ENCODE data around the gene SLC35A4. TPM values are rescaled to one million over a fixed set of nuclear protein-coding genes. Genes with fewer than 3 reads are reported as not detected.
"Not testable (repeated sequence)": the region's sequence is repeated elsewhere in the genome, so short reads cannot be mapped to it uniquely, and the experiment has no call there.

SLC35A4 gene
- polyA plus RNA-seq, 2 donors: 26.2 to 42.3 TPM

GRCh38 chr5:140579188-140579747, 14.6 kb downstream of the SLC35A4 start:
- 94 to 95% methylated on average over 6 of the region's 6 CpGs for WGBS, 2 donors
- not testable (repeated sequence) for H3K4me1 ChIP-seq (ENCODE audit: control insufficient read depth in 2 of 2, insufficient read depth in 2 of 2, low read length in 1 of 2); H3K4me3 ChIP-seq (ENCODE audit: low read depth in 1 of 2, low read length in 2 of 2); H3K27me3 ChIP-seq (ENCODE audit: control insufficient read depth in 1 of 2, insufficient read depth in 2 of 2, low read length in 2 of 2); H3K27ac ChIP-seq (ENCODE audit: low read depth in 2 of 2, low read length in 1 of 2); H3K9me3 ChIP-seq (ENCODE audit: control insufficient read depth in 2 of 2, insufficient read depth in 1 of 2, low read depth in 1 of 2, low read length in 1 of 2); H3K36me3 ChIP-seq (ENCODE audit: control insufficient read depth in 2 of 2, insufficient read depth in 2 of 2, low read length in 1 of 2)

DNA sequence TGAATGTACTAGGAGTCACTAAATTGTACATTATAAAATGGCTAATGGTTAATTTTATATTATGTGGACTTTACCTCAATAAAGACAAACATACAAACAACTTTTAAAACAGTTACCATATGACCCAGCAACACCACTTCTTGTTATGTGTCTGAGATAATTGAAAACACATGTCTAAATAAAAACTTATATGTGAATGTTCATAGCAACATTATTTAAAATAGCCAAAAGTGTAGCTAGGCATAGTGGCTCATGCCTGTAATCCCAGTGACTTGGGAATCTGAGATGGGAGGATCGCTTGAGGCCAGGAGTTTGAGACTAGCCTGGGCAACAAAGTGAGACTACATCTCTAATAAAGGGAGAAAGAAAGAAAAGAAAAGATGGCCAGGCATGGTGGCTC, 22.9 kb downstream of the SLC35A4 start:
- WGBS, 2 donors: 93 to 94% methylated on average over 1 of the region's 1 CpG
- no peaks in the 10 kb centered on the region for H3K9me3 ChIP-seq (ENCODE audit: control insufficient read depth in 2 of 2, insufficient read depth in 1 of 2, low read depth in 1 of 2, low read length in 1 of 2)
- H3K27me3 ChIP-seq (ENCODE audit: control insufficient read depth in 1 of 2, insufficient read depth in 2 of 2, low read length in 2 of 2): no peaks in the 10 kb centered on the region
- no peak overlapping the region for H3K27ac ChIP-seq (ENCODE audit: low read depth in 2 of 2, low read length in 1 of 2)
- H3K36me3 ChIP-seq (ENCODE audit: control insufficient read depth in 2 of 2, insufficient read depth in 2 of 2, low read length in 1 of 2): no peaks in the 10 kb centered on the region
- H3K4me3 ChIP-seq (ENCODE audit: low read depth in 1 of 2, low read length in 2 of 2): no peak overlapping the region
- H3K4me1 ChIP-seq (ENCODE audit: control insufficient read depth in 2 of 2, insufficient read depth in 2 of 2, low read length in 1 of 2): peaks cover 0 to 3% of the 10 kb centered on the region in 2 donors

GRCh38 chr5:140588311-140589070, 23.9 kb downstream of the SLC35A4 start:
- no peaks in the 10 kb centered on the region for H3K36me3 ChIP-seq (ENCODE audit: control insufficient read depth in 2 of 2, insufficient read depth in 2 of 2, low read length in 1 of 2)
- H3K4me1 ChIP-seq (ENCODE audit: control insufficient read depth in 2 of 2, insufficient read depth in 2 of 2, low read length in 1 of 2): peaks cover 0 to 3% of the 10 kb centered on the region in 2 donors
- no peaks in the 10 kb centered on the region for H3K9me3 ChIP-seq (ENCODE audit: control insufficient read depth in 2 of 2, insufficient read depth in 1 of 2, low read depth in 1 of 2, low read length in 1 of 2)
- WGBS, 2 donors: 54 to 61% methylated on average over 5 of the region's 5 CpGs
- H3K27me3 ChIP-seq (ENCODE audit: control insufficient read depth in 1 of 2, insufficient read depth in 2 of 2, low read length in 2 of 2): no peaks in the 10 kb centered on the region
- H3K4me3 ChIP-seq (ENCODE audit: low read depth in 1 of 2, low read length in 2 of 2): no peak overlapping the region
- H3K27ac ChIP-seq (ENCODE audit: low read depth in 2 of 2, low read length in 1 of 2): no peak overlapping the region

GRCh38 chr5:140590861-140591260, 26.2 kb downstream of the SLC35A4 start:
- Histone ChIP-seq H3K27me3 (ENCODE audit: control insufficient read depth in 1 of 2, insufficient read depth in 2 of 2, low read length in 2 of 2) (no peaks in the 10 kb centered on the region), H3K4me1 (ENCODE audit: control insufficient read depth in 2 of 2, insufficient read depth in 2 of 2, low read length in 1 of 2) (peaks cover 0 to 3% of the 10 kb centered on the region in 2 donors), H3K4me3 (ENCODE audit: low read depth in 1 of 2, low read length in 2 of 2) (no peak overlapping the region), H3K27ac (ENCODE audit: low read depth in 2 of 2, low read length in 1 of 2) (no peak overlapping the region), H3K9me3 (ENCODE audit: control insufficient read depth in 2 of 2, insufficient read depth in 1 of 2, low read depth in 1 of 2, low read length in 1 of 2) (no peaks in the 10 kb centered on the region), H3K36me3 (ENCODE audit: control insufficient read depth in 2 of 2, insufficient read depth in 2 of 2, low read length in 1 of 2) (no peaks in the 10 kb centered on the region)
- 74 to 75% methylated on average over 7 of the region's 7 CpGs for whole genome bisulfite sequencing, 2 donors

DNA sequence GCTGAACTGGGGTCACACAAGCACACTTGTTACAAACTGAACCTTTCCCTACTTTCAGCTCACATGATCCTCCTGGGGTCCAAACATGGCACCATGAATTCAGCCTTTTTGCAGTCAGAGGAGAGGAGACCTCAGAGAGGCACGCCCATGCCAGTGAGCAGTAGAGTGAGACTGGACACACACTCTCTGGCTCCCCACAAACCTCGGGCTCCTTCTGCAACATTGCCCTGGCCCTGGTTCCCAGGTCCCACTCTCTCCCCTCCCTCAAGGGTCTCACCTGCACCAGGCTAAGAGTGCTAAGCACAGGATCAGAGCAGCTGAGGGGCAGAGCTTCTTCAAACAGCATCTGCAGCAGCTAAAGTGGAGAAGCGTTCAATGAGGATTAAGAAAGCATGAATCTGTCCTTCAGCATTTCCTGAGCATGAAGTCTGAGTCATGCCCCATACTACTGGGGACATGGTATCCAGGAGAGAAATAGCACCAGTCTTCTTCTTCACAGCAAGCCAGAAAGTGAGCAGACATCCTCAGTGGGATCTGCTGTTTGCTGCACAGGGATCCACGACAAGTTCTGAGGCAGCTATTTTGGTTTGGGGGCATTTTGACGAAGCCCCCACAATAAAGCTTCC, 27.2 kb downstream of the SLC35A4 start:
- Histone ChIP-seq H3K27ac (ENCODE audit: low read depth in 2 of 2, low read length in 1 of 2) (peak overlapping the region in 1 of 2 donors; percentile 14), H3K4me1 (ENCODE audit: control insufficient read depth in 2 of 2, insufficient read depth in 2 of 2, low read length in 1 of 2) (peaks cover 0 to 3% of the 10 kb centered on the region in 2 donors), H3K9me3 (ENCODE audit: control insufficient read depth in 2 of 2, insufficient read depth in 1 of 2, low read depth in 1 of 2, low read length in 1 of 2) (no peaks in the 10 kb centered on the region), H3K36me3 (ENCODE audit: control insufficient read depth in 2 of 2, insufficient read depth in 2 of 2, low read length in 1 of 2) (no peaks in the 10 kb centered on the region), H3K27me3 (ENCODE audit: control insufficient read depth in 1 of 2, insufficient read depth in 2 of 2, low read length in 2 of 2) (no peaks in the 10 kb centered on the region), H3K4me3 (ENCODE audit: low read depth in 1 of 2, low read length in 2 of 2) (no peak overlapping the region)
- 78 to 84% methylated on average over 5 of the region's 5 CpGs for WGBS, 2 donors

GRCh38 chr5:140593070-140593469, 28.4 kb downstream of the SLC35A4 start:
- 29 to 37% methylated on average over 10 to 13 of the region's 14 CpGs for WGBS, 2 donors
- H3K27ac ChIP-seq (ENCODE audit: low read depth in 2 of 2, low read length in 1 of 2): peak overlapping the region in 1 of 2 donors; percentile 22
- not testable (repeated sequence) for H3K9me3 ChIP-seq (ENCODE audit: control insufficient read depth in 2 of 2, insufficient read depth in 1 of 2, low read depth in 1 of 2, low read length in 1 of 2); H3K4me1 ChIP-seq (ENCODE audit: control insufficient read depth in 2 of 2, insufficient read depth in 2 of 2, low read length in 1 of 2); H3K4me3 ChIP-seq (ENCODE audit: low read depth in 1 of 2, low read length in 2 of 2); H3K27me3 ChIP-seq (ENCODE audit: control insufficient read depth in 1 of 2, insufficient read depth in 2 of 2, low read length in 2 of 2); H3K36me3 ChIP-seq (ENCODE audit: control insufficient read depth in 2 of 2, insufficient read depth in 2 of 2, low read length in 1 of 2)

DNA sequence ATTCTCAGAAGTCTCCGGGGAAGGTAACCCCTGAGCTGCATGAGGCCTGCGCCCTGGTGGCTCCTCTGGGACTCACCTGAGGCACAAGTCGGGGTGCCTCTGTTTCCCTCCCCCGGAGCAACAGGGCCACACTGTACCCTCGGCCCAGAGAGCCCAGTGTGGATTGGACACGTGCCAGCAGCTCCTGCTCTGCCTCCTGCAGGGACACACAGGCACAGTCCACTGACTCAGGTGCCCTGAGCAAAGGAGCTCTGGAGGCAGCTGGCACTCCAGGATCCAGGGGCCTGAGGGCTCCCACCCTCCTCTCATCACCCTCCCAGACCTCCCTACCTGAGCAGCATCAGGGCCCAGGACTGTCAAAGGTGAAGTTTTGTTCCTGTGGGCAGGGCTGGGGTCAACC, 29.5 kb downstream of the SLC35A4 start:
- Histone ChIP-seq H3K36me3 (ENCODE audit: control insufficient read depth in 2 of 2, insufficient read depth in 2 of 2, low read length in 1 of 2) (no peaks in the 10 kb centered on the region), H3K9me3 (ENCODE audit: control insufficient read depth in 2 of 2, insufficient read depth in 1 of 2, low read depth in 1 of 2, low read length in 1 of 2) (no peaks in the 10 kb centered on the region), H3K27me3 (ENCODE audit: control insufficient read depth in 1 of 2, insufficient read depth in 2 of 2, low read length in 2 of 2) (no peaks in the 10 kb centered on the region), H3K27ac (ENCODE audit: low read depth in 2 of 2, low read length in 1 of 2) (peak overlapping the region in 1 of 2 donors; percentile 40), H3K4me1 (ENCODE audit: control insufficient read depth in 2 of 2, insufficient read depth in 2 of 2, low read length in 1 of 2) (peaks cover 0 to 3% of the 10 kb centered on the region in 2 donors), H3K4me3 (ENCODE audit: low read depth in 1 of 2, low read length in 2 of 2) (no peak overlapping the region)
- WGBS, 2 donors: 71 to 79% methylated on average over 6 of the region's 6 CpGs

DNA sequence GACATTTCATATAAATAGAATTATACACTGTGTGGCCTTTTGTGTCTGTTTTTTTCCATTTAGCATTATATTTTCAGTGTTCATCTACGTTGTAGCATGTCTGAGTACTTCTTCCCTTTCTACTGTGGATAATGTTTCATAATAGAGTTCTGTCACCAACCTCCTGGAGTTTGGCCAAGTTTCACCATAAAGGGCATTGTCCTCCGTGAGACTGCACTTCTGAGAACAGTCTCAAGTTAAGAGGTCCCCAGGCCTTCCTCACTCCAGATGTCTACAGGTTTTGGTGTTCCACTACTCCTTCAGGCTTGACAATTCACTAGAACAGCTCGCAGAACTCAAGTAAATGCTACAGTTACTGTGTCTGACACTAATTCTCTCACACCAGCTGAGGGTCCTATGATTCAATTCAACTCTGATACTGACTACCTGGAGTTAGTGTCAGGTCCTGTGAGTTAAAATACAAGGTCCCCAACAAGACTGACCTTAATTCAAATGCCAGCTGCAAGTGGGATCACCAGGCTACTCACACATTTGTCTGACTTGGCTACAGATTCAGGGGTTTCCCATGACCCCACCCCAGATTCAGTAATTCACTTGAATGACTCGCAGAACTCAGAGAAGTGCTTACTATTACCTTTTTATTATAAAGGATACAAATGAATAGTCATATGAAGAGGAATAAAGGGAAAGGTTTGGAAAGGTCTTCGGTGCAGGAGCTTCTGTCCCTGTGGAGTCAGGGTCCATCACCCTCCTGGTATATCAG, 31.1 kb downstream of the SLC35A4 start:
- no peaks in the 10 kb centered on the region for H3K27me3 ChIP-seq (ENCODE audit: control insufficient read depth in 1 of 2, insufficient read depth in 2 of 2, low read length in 2 of 2)
- no peak overlapping the region for H3K4me3 ChIP-seq (ENCODE audit: low read depth in 1 of 2, low read length in 2 of 2)
- no peaks in the 10 kb centered on the region for H3K9me3 ChIP-seq (ENCODE audit: control insufficient read depth in 2 of 2, insufficient read depth in 1 of 2, low read depth in 1 of 2, low read length in 1 of 2)
- no peaks in the 10 kb centered on the region for H3K36me3 ChIP-seq (ENCODE audit: control insufficient read depth in 2 of 2, insufficient read depth in 2 of 2, low read length in 1 of 2)
- WGBS, 2 donors: 59 to 60% methylated on average over 5 of the region's 5 CpGs
- peaks cover 0 to 3% of the 10 kb centered on the region in 2 donors for H3K4me1 ChIP-seq (ENCODE audit: control insufficient read depth in 2 of 2, insufficient read depth in 2 of 2, low read length in 1 of 2)
- H3K27ac ChIP-seq (ENCODE audit: low read depth in 2 of 2, low read length in 1 of 2): peak overlapping the region in 1 of 2 donors; percentile 18

- no peak overlapping the region for H3K4me3 ChIP-seq (ENCODE audit: low read depth in 1 of 2, low read length in 2 of 2)
- no peaks in the 10 kb centered on the region for H3K27me3 ChIP-seq (ENCODE audit: control insufficient read depth in 1 of 2, insufficient read depth in 2 of 2, low read length in 2 of 2)
- H3K27ac ChIP-seq (ENCODE audit: low read depth in 2 of 2, low read length in 1 of 2): no peak overlapping the region
- WGBS, 2 donors: 71 to 76% methylated on average over 1 of the region's 1 CpG
- H3K9me3 ChIP-seq (ENCODE audit: control insufficient read depth in 2 of 2, insufficient read depth in 1 of 2, low read depth in 1 of 2, low read length in 1 of 2): no peaks in the 10 kb centered on the region
- no peaks in the 10 kb centered on the region for H3K36me3 ChIP-seq (ENCODE audit: control insufficient read depth in 2 of 2, insufficient read depth in 2 of 2, low read length in 1 of 2)
- H3K4me1 ChIP-seq (ENCODE audit: control insufficient read depth in 2 of 2, insufficient read depth in 2 of 2, low read length in 1 of 2): no peaks in the 10 kb centered on the region
Measured at GRCh38 chr5:140596321-140596741, 31.7 kb downstream of the SLC35A4 start.
